Common myeloid progenitor, CD34-positive (primary cell): ENCODE data around the gene MAP4K2.

Experiments
- CTCF ChIA-PET: fragments of 350-600 bp; sonication (Branson Sonifier 250); formaldehyde crosslinking; loops from one replicate; lab custom pipeline; 2021; ENCODE audit warnings: antibody characterized with exemption; lab: Charles Lee
- POLR2A ChIA-PET: fragments of 350-600 bp; sonication (Branson Sonifier 250); formaldehyde crosslinking; loops from one replicate; lab custom pipeline; 2021; ENCODE audit warnings: antibody characterized with exemption; lab: Charles Lee
- DNase-seq, 3 donors: peaks; one replicate each; pipeline versions ENCODE4 v3.0.0 to v3.0.0-alpha.2; 2013
- H3K27ac ChIP-seq, 2 experiments: 1 replicate in 1 of 2; 2 replicates in 1 of 2; pipeline ENCODE4 v1.7.0; 2013; ENCODE audit warnings: inconsistent platforms in 2 of 2, low read length in 2 of 2, mild to moderate bottlenecking in 2 of 2, low read depth in 1 of 2, moderate library complexity in 1 of 2; ENCODE audit not compliant: severe bottlenecking in 2 of 2, insufficient read depth in 1 of 2, poor library complexity in 1 of 2
- H3K27me3 ChIP-seq, 5 experiments: replicated peaks in 2 of 5; 1 replicate in 3 of 5; 2 replicates in 2 of 5; pipeline versions ENCODE4 v1.6.1 to v1.7.0; 2013; ENCODE audit warnings: low read length in 4 of 5, mild to moderate bottlenecking in 2 of 5, moderate library complexity in 2 of 5, inconsistent platforms in 1 of 5; ENCODE audit not compliant: insufficient read depth in 5 of 5, control insufficient read depth in 4 of 5
- H3K36me3 ChIP-seq, 4 experiments: 1 replicate in 2 of 4; 2 replicates in 2 of 4; pipeline versions ENCODE4 v1.6.1 to v1.7.0; 2013; ENCODE audit warnings: low read length in 3 of 4, control low read depth in 1 of 4, mild to moderate bottlenecking in 1 of 4; ENCODE audit not compliant: control insufficient read depth in 4 of 4, insufficient read depth in 4 of 4
- H3K4me1 ChIP-seq, 4 experiments: 1 replicate in 3 of 4; 2 replicates in 1 of 4; pipeline versions ENCODE4 v1.6.1 to v1.7.1; 2013; ENCODE audit warnings: low read length in 3 of 4, mild to moderate bottlenecking in 3 of 4, control low read depth in 1 of 4, inconsistent platforms in 1 of 4, moderate library complexity in 1 of 4; ENCODE audit not compliant: control insufficient read depth in 4 of 4, insufficient read depth in 4 of 4; ENCODE audit errors: control extremely low read depth in 1 of 4
- H3K4me3 ChIP-seq, 7 experiments: 1 replicate in 4 of 7; 2 replicates in 3 of 7; pipeline versions ENCODE4 v1.5.1 to v1.7.0; 2013; ENCODE audit warnings: mild to moderate bottlenecking in 7 of 7, low read length in 6 of 7, moderate library complexity in 6 of 7, inconsistent platforms in 2 of 7, low read depth in 2 of 7, control low read depth in 1 of 7; ENCODE audit not compliant: insufficient read depth in 4 of 7, control insufficient read depth in 1 of 7; ENCODE audit errors: extremely low read depth in 1 of 7
- H3K9me3 ChIP-seq, 5 experiments: 1 replicate in 4 of 5; 2 replicates in 1 of 5; pipeline versions ENCODE4 v1.6.1 to v1.7.1; 2013; ENCODE audit warnings: low read length in 4 of 5, mild to moderate bottlenecking in 2 of 5, inconsistent platforms in 1 of 5, low read depth in 1 of 5, moderate library complexity in 1 of 5; ENCODE audit not compliant: control insufficient read depth in 4 of 5, insufficient read depth in 2 of 5; ENCODE audit errors: control extremely low read depth in 1 of 5
- WGBS: methylation state at CpG from one replicate; pipeline ENCODE4 v1.1.5; 2013; ENCODE audit not compliant: insufficient coverage; 5-methylcytosine and 5-hydroxymethylcytosine counted together

MAP4K2 gene

GRCh38 chr11:64739871-64740270 is 63.1 kb downstream of the MAP4K2 start:
- Histone ChIP-seq H3K27me3 (no peaks in the 10 kb centered on the region), H3K4me1 (peaks cover 0 to 28% (median 25%) of the 10 kb centered on the region in 4 experiments), H3K27ac (no peak overlapping the region), H3K9me3 (no peaks in the 10 kb centered on the region), H3K4me3 (no peak overlapping the region), H3K36me3 (peaks cover 3 to 59% (median 50%) of the 10 kb centered on the region in 4 experiments)
- no peak for DNase-seq
- POLR2A ChIA-PET = no interaction called here
- WGBS = 94% methylated on average over 12 of the region's 12 CpGs
- CTCF ChIA-PET = interaction anchor here (0.6 to 17.7 kb wide), 6 partner anchors 15 to 291 kb away, joined by 3 to 345 read pairs (median 6); partner anchors contain the start of gene PYGM

- Histone ChIP-seq H3K4me1 (peaks cover 0 to 5% (median 4%) of the 10 kb centered on the region in 4 experiments), H3K27me3 (no peaks in the 10 kb centered on the region), H3K4me3 (no peak overlapping the region), H3K36me3 (peaks cover 4 to 83% (median 66%) of the 10 kb centered on the region in 4 experiments), H3K27ac (no peak overlapping the region), H3K9me3 (no peaks in the 10 kb centered on the region)
- ChIA-PET POLR2A (no interaction called here), CTCF (interaction anchor here (0.7 to 17.7 kb wide), 6 partner anchors 8 to 87 kb away, joined by 3 to 345 read pairs (median 9); partner anchors contain the start of genes PYGM and RASGRP2)
- WGBS = 98% methylated on average over 13 of the region's 15 CpGs
- no peak for DNase-seq
Measured at GRCh38 chr11:64736654-64737053, 66.4 kb downstream of the MAP4K2 start.

- Histone ChIP-seq H3K27ac (peak overlapping the region in 1 of 2 experiments; percentile 44), H3K4me1 (no peaks in the 10 kb centered on the region), H3K27me3 (no peaks in the 10 kb centered on the region), H3K36me3 (peaks cover 4 to 89% (median 65%) of the 10 kb centered on the region in 4 experiments), H3K9me3 (no peaks in the 10 kb centered on the region), H3K4me3 (no peak overlapping the region)
- WGBS = 100% methylated on average over 2 of the region's 9 CpGs
- ChIA-PET POLR2A (interaction anchor here (1.1 kb wide), 1 partner anchor 8 kb away, joined by 4 read pairs; the partner anchor contains the start of gene RASGRP2), CTCF (interaction anchor here (0.7 to 17.7 kb wide), 8 partner anchors 8 to 86 kb away, joined by 3 to 345 read pairs (median 6); partner anchors contain the start of genes PYGM and RASGRP2)
- no peak for DNase-seq
Measured at GRCh38 chr11:64735725-64736259, 67.2 kb downstream of the MAP4K2 start.
